Stomach (tissue), 9 donors: ENCODE results near the gene KIAA0232. TPM values are rescaled to one million over a fixed set of nuclear protein-coding genes. Genes with fewer than 3 reads are reported as not detected.

ENCODE experiments used
- DNase-seq, 2 donors: peaks; one replicate each; pipeline versions ENCODE4 v3.0.0 to v3.0.0-alpha.2; 2013 to 2019
- H3K27ac ChIP-seq, 5 donors: fragments of 200-600 bp in 4 of 5; sonication (generic) in 4 of 5; one replicate each; pipeline ENCODE4 v1.5.1; 2013 to 2019; ENCODE audit warnings: mild to moderate bottlenecking in 1 of 5, moderate library complexity in 1 of 5
- H3K27me3 ChIP-seq, 3 donors: fragments of 200-600 bp; sonication (generic); one replicate each; pipeline ENCODE4 v1.5.1; 2017 to 2019; ENCODE audit warnings: mixed run types in 1 of 3
- H3K36me3 ChIP-seq, 4 donors: fragments of 200-600 bp; sonication (generic); 1 replicate in 3 of 4; 2 replicates in 1 of 4; pipeline ENCODE4 v1.5.1; 2016 to 2019
- H3K4me1 ChIP-seq, 4 donors: fragments of 200-600 bp; sonication (generic); one replicate each; pipeline ENCODE4 v1.5.1; 2016 to 2019
- H3K4me3 ChIP-seq, 4 donors: fragments of 200-600 bp; sonication (generic) in 3 of 4; one replicate each; pipeline ENCODE4 v1.5.1; 2016 to 2019; ENCODE audit warnings: mild to moderate bottlenecking in 1 of 4
- H3K9me3 ChIP-seq, 4 donors: fragments of 200-600 bp; sonication (generic); one replicate each; pipeline ENCODE4 v1.5.1; 2016 to 2019
- CTCF ChIP-seq, 7 experiments: fragments of 450-650 bp in 4 of 7; fragments of 200-600 bp in 3 of 7; sonication (generic) in 3 of 7; IDR thresholded peaks; one replicate each; pipeline ENCODE4 v1.5.1; 2016 to 2019; ENCODE audit warnings: antibody characterized with exemption in 7 of 7, control low read depth in 2 of 7, mild to moderate bottlenecking in 1 of 7
- EP300 ChIP-seq: sonication (generic); formaldehyde crosslinking; IDR thresholded peaks from one replicate; pipeline ENCODE4 v1.6.1; 2017; ENCODE audit warnings: antibody characterized with exemption
- POLR2A ChIP-seq, 4 donors: fragments of 450-650 bp; IDR thresholded peaks; one replicate each; pipeline ENCODE4 v1.6.1; 2016; ENCODE audit warnings: antibody characterized with exemption in 4 of 4, control low read depth in 2 of 4, mild to moderate bottlenecking in 1 of 4, moderate library complexity in 1 of 4
- POLR2AphosphoS5 ChIP-seq, 3 donors: sonication (generic); formaldehyde crosslinking; IDR thresholded peaks; one replicate each; pipeline ENCODE4 v1.6.1; 2016; ENCODE audit warnings: antibody characterized with exemption in 3 of 3
- WGBS, 5 donors: extraction: QIAGEN DNeasy Blood & Tissue Kit in 3 of 5; methylation state at CpG; one replicate each; pipeline versions ENCODE4 v1.1.5 to v1.1.7; 2013 to 2018; 5-methylcytosine and 5-hydroxymethylcytosine counted together
- intact Hi-C: fragments of 100-400 bp; cut with DNase I; formaldehyde crosslinking; loops from one replicate; pipeline ENCODE4 v1.15.1; 2023; ENCODE audit warnings: low total_unique reads
- polyA plus RNA-seq, 3 donors: library from polyadenylated mRNA; stranded (reverse); fragments of 200-250 nt; gene quantifications; one replicate each; pipeline ENCODE4 v1.2.3, GENCODE V29; 2013
- total RNA-seq, 5 donors: library from RNA; depleted of rRNA; stranded (reverse); fragments of >200 nt; gene quantifications; one replicate each; pipeline versions ENCODE4 v1.1.0 to v1.2.3, GENCODE V29; 2014 to 2016
- donor health status: healthy with polysubstance abuse.
- donor health status: Bipolar disorder and iron deficiency.
- donor health status: healthy.

KIAA0232 gene
- total and polyA plus RNA-seq, 8 donors = 5.1 to 48.1 (median 9.9) TPM

- H3K27ac ChIP-seq = no peak overlapping the region
- intact Hi-C loops = no loop called here
- H3K36me3 ChIP-seq = no peaks in the 10 kb centered on the region
- H3K27me3 ChIP-seq = no peaks in the 10 kb centered on the region
- no peaks in the 10 kb centered on the region for H3K9me3 ChIP-seq
- WGBS, 5 donors = 82 to 89% (median 88%) methylated on average over 3 of the region's 3 CpGs
- peaks cover 0 to 82% (median 25%) of the 10 kb centered on the region in 4 donors for H3K4me1 ChIP-seq
- TF ChIP-seq POLR2AphosphoS5 (IDR thresholded peaks at IDR 0.05) (no peak), CTCF (IDR thresholded peaks at IDR 0.05) (no peak), POLR2A (IDR thresholded peaks at IDR 0.05) (no peak), EP300 (no peak)
- H3K4me3 ChIP-seq = no peak overlapping the region
- no peak for DNase-seq
Observed at GRCh38 chr4:6799091-6799490, 16.6 kb downstream of the KIAA0232 start.

- 95 to 98% (median 96%) methylated on average over 8 of the region's 8 CpGs for WGBS, 5 donors
- DNase-seq = no peak
- H3K27ac ChIP-seq = no peak overlapping the region
- intact Hi-C loops = no loop called here
- H3K27me3 ChIP-seq = no peaks in the 10 kb centered on the region
- no peaks in the 10 kb centered on the region for H3K36me3 ChIP-seq
- H3K4me3 ChIP-seq = no peak overlapping the region
- TF ChIP-seq CTCF (IDR thresholded peaks at IDR 0.05) (no peak), POLR2A (IDR thresholded peaks at IDR 0.05) (no peak), EP300 (no peak), POLR2AphosphoS5 (IDR thresholded peaks at IDR 0.05) (no peak)
- no peaks in the 10 kb centered on the region for H3K9me3 ChIP-seq
- H3K4me1 ChIP-seq = peaks cover 1 to 85% (median 31%) of the 10 kb centered on the region in 4 donors
Observed at GRCh38 chr4:6802025-6802424, 19.5 kb downstream of the KIAA0232 start.

DNA sequence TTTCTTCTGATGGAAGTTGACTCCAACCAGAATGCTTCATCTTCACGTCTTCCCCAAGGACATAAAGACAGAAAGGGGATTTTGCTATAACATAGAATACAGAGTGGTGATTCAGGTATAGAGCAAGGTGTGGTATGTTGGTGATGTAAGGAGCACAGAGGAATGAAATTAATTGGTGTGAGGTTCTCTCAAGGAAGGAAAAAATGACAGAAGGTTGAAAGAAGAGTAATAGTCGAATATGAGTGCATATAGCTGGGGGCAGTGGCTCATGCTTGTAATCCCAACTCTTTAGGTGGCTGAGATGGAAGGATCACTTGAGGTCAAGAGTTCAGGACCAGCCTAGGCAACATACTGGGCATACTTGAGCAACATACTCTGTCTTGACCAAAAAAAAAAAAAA is 20.1 kb downstream of the KIAA0232 start:
- intact Hi-C loops = no loop called here
- H3K27ac ChIP-seq = no peak overlapping the region
- WGBS, 5 donors = 94 to 98% (median 97%) methylated on average over 2 of the region's 2 CpGs

DNA sequence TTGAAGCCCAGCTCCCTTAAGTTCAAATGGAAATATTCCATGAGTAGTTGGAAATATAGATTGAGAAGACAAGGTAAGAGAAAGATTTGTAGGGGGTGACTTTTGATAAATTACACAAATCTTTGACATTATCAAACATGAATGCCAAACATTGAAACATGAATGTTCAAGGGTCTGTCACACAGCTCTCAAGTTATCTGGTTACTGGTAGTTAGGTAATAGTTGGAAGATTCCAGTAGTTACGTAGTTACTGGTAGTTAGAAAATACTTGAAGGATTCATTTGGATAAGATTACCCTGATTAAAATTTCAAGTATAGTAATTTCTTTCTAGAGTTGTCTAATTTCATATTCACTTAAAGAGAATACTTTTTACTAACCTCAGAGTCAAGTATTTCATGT is 20.7 kb downstream of the KIAA0232 start:
- no peaks in the 10 kb centered on the region for H3K27me3 ChIP-seq
- TF ChIP-seq EP300 (no peak), POLR2A (IDR thresholded peaks at IDR 0.05) (no peak), POLR2AphosphoS5 (IDR thresholded peaks at IDR 0.05) (no peak), CTCF (IDR thresholded peaks at IDR 0.05) (no peak)
- intact Hi-C loops = no loop called here
- no peak for DNase-seq
- no peaks in the 10 kb centered on the region for H3K9me3 ChIP-seq
- 68 to 90% (median 83%) methylated on average over 1 of the region's 1 CpG for WGBS, 5 donors
- H3K36me3 ChIP-seq = no peaks in the 10 kb centered on the region
- peaks cover 10 to 88% (median 43%) of the 10 kb centered on the region in 4 donors for H3K4me1 ChIP-seq
- no peak overlapping the region for H3K27ac ChIP-seq
- H3K4me3 ChIP-seq = no peak overlapping the region

More for the DNA sequence above, 20.1 kb downstream of the KIAA0232 start:
- Histone ChIP-seq H3K4me1 (peaks cover 7 to 88% (median 37%) of the 10 kb centered on the region in 4 donors), H3K27me3 (no peaks in the 10 kb centered on the region), H3K36me3 (no peaks in the 10 kb centered on the region), H3K9me3 (no peaks in the 10 kb centered on the region), H3K4me3 (no peak overlapping the region)
- no peak for DNase-seq
- no peak for TF ChIP-seq EP300
- no peak for TF ChIP-seq CTCF (IDR thresholded peaks at IDR 0.05)
- TF ChIP-seq POLR2A (IDR thresholded peaks at IDR 0.05) = no peak
- no peak for TF ChIP-seq POLR2AphosphoS5 (IDR thresholded peaks at IDR 0.05)
